Heart left ventricle (tissue), 13 donors: ENCODE data around the gene MYO6.

Experiments
- CTCF ChIP-seq, 12 donors: fragments of 200-600 bp; sonication (generic) in 4 of 12; IDR thresholded peaks; one replicate each; pipeline versions ENCODE4 v1.5.0 to v1.8.0; 2018 to 2022; ENCODE audit warnings: antibody characterized with exemption in 12 of 12, mild to moderate bottlenecking in 5 of 12
- POLR2A ChIP-seq, 2 donors: fragments of 450-650 bp; IDR thresholded peaks; one replicate each; pipeline ENCODE4 v1.6.1; 2017; ENCODE audit warnings: antibody characterized with exemption in 2 of 2, mild to moderate bottlenecking in 2 of 2, moderate library complexity in 2 of 2
- donor health status: ischemic (EF 13 %, LVEDD 7.1; RV severe dilation, severe dysfunction).
- donor health status: DM: no; HTN: yes; CAD: no.
- donor health status: DM: no; HTN: no; CAD: no.
- donor health status: ischemic (EF 25% LVEDD 6.9; RV normal size, moderate dysfunction).
- donor health status: ischemic (EF 25% LVEDD 5.7; RV mildly dilated, moderate dysfunction).
- donor health status: ischemic (EF 35%, LVEDD 5.7; RV mildly dilated, moderate dysfunction).
- donor health status: nonischemic (EF 11% LVEDD 7.7; RV severe dilation, severe dysfunction).
- donor health status: DM: yes; HTN: yes; CAD: no.
- donor health status: PGD.
- donor health status: ischemic (EF 29% LVEDD 5.4; RV normal size, mild dysfunction).
- donor health status: nonischemic (EF 23%, LVEDD 6.1; RV moderate dilation, normal function).

GRCh38 chr6:75856902-75857301 is 107.9 kb downstream of the MYO6 start:
- no peak for TF ChIP-seq POLR2A (IDR thresholded peaks at IDR 0.05)
- TF ChIP-seq CTCF (IDR thresholded peaks at IDR 0.05), result no peak
